Esophagus mucosa (tissue), 1 donor: ENCODE data around the gene EPHA6. TPM values are rescaled to one million over a fixed set of nuclear protein-coding genes. Genes with fewer than 3 reads are reported as not detected.

Source experiments
- ATAC-seq: fragments of 200-7000 bp; cut with Tn5 transposase; one replicate; pipeline ENCODE4 v1.9.1; 2020
- total RNA-seq: library from RNA; stranded (reverse); gene quantifications from one replicate; pipeline ENCODE4 v1.2.4, GENCODE V29; 2023
- donor health status: DM: yes; HTN: yes; CAD: no.

Gene EPHA6
- total RNA-seq, 1 donor from 2014 or later: 1.1 TPM

DNA sequence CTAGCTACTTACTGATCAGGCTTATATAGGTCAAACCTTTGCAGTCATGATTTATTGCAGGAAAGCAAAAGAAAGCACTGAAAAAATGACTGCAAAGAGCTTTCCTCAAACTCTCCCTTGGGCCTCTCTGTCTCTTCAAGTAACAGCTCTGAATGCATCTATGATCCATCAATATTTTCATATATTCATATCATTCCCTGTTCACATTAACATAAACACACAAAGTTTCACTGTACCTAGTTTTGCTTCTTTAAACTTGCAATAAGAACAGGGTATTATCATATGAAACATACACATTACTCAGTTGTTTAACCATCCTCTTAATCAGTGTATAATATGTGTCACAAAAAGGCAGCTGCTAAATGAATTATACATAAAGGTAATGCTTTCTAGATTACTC, 842.2 kb downstream of the EPHA6 start:
- ATAC-seq: peak; percentile 49

DNA sequence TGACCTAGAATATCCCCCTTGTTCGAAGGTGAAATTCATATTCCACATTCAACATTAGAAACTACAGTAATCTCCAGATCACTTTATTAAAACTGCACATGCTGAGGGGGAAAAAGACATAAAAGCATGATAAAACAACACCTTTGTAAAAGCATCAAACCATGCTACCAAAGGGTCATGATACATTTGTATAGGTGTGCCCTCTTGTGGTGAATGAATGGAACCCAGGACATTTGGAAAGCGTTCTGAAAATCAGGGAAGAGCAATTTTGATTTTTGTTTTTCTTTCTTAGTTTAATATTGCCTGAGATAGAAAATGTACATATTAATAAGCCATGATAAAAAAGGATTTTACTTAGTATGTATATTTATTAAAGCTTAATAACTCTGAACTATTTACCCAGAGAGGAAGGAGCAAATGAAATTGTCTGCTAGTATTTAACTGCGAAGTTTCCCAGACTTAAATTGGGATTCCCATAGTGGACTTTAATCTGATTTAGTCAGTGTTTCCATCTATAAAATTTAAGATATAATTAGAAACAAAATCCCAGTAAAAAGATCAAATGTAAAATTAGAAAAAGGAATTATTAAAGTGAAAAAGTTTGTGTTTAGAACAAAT, 844.4 kb downstream of the EPHA6 start:
- ATAC-seq: peak; percentile 42

DNA sequence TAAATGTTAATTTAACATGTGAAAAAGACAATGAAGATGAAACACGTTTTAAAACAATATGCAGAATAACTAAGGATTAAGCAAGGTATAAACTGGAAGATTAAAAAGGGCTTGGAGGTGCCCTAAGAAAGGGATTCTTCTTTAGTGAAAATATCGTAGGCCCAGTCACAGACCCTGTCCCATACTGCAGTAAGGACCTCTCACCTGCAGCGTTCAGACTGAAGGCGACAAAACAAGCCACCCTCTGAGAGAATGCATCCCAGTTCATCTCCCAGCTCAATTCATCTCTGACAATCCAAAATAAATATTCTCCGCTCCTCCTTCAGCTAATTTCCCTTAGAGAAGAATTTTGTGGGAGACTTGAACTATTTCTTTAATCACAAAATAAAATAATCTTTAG, 847.9 kb downstream of the EPHA6 start:
- no peak for ATAC-seq

GRCh38 chr3:97662762-97663161, 848.4 kb downstream of the EPHA6 start:
- no peak for ATAC-seq

GRCh38 chr3:97665896-97666295, 851.5 kb downstream of the EPHA6 start:
- no peak for ATAC-seq

DNA sequence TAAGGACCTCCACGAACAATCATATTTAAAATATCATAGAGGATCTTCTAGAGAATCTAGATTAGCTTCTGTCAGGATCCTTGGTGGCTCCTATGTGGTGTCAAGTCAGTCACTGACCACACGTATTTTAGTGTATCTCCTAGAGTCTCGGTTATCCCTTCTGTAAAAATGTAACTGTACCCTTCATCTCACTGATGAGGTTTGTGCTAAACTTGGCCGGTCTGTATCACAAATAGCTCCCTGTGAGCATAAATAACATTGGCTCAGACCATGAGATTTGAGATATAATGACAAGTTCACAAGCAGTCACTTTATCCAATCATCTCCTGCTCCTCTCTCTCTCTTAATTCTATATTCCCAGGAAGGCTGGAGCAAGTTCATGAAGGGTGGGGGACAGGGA, 856.6 kb downstream of the EPHA6 start:
- ATAC-seq: no peak

- ATAC-seq: no peak
Observed at GRCh38 chr3:97673357-97673997, 859.1 kb downstream of the EPHA6 start.

- no peak for ATAC-seq
Observed at GRCh38 chr3:97674461-97674860, 860.1 kb downstream of the EPHA6 start.

GRCh38 chr3:97680210-97680609, 865.8 kb downstream of the EPHA6 start:
- no peak for ATAC-seq

- ATAC-seq: no peak
Observed at GRCh38 chr3:97680696-97681095, 866.3 kb downstream of the EPHA6 start.

DNA sequence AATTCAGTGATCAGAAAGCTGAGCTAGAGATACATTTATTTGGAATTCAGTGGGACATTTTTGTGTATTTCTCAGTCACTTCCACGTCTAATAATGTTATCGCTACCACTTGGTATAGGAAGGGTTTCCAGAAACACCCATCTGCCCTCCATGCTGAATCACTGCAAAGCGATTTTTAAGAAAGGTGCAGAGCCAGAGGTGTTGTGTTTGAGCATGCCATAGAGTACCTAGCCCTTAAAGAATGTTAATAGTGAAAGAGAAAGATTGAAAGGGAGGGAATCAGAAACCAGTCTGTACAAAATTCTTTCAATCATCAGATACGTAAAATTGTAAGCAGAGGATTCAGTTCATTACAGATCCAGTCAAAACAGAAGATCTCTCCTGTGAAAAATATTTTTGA, 870.1 kb downstream of the EPHA6 start:
- peak; percentile 79 for ATAC-seq

DNA sequence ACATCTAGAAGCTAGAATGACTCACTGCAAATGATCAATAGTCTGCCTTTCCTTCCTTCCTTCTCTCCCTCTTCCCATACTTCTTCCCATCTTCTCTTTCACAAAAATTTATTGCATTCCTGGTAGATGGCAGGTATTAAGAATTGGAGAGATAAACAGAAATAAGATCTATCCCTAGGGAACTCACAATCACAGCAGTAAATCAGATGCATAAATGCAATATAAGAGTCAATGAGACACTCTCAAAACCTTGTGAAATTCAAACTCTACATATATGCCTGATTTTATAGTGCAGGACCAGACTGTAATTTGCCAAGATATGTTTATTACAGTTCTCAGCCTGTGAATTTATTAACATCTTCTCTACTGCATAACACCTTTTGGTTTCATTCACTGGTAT, 871.9 kb downstream of the EPHA6 start:
- no peak for ATAC-seq

- no peak for ATAC-seq
Observed at GRCh38 chr3:97687734-97688133, 873.3 kb downstream of the EPHA6 start.

- no peak for ATAC-seq
Observed at GRCh38 chr3:97689111-97689510, 874.7 kb downstream of the EPHA6 start.

DNA sequence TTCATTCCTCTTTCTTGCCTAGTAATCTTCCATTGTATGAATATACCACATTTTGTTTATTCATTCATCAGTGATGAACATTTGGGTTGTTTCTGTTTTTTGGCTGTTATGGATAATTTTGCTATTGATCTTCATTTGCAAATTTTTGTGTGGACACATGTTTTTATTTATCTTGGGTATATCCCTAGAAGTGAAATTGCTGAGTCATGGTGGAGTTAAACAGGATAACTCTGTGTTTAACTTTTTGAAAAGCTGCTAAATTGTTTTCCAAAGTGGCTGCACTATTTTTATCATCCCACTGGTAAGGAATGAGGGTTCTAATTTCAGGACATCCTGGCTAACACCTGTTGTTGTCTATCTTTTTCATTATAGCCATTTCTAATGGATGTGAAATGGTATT, 875.6 kb downstream of the EPHA6 start:
- ATAC-seq: no peak

DNA sequence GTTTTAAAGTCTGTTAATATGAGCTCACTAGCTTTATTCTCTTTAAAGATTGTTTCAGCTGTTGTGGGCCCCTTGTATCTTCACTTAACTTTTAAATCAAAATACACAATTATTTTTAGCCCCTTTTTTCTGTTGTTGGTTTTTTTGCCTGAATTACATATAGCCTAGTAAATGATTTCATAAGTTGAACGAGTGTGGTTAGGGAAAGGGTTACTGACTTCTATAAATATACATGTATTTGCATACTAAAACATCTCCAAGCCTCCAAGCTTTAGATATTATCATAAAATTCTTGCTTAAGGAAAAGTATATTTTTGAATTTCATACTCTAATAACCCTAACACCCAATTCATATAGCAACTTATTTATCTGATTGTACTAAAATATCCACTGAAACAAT, 877.0 kb downstream of the EPHA6 start:
- ATAC-seq: no peak

GRCh38 chr3:97692389-97692788, 878.0 kb downstream of the EPHA6 start:
- ATAC-seq: no peak

DNA sequence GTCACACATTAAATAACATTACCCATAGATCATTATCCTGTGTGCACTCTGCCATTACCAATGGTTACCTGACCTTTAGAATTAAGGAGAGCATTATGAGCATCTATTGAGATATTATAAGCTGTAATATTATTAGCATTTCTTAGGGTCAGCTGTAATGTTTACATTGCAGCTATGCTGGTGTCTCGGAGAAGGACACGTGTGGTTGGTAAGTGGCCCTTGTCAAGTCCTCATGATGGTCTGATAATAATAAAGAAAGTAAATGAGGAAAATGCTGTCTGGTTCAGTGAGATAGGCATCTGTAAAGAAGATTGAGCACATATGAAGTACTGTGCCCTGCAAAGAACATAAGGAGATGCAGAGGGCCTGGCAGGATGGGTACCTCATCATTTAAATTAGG, 878.4 kb downstream of the EPHA6 start:
- ATAC-seq: no peak

- no peak for ATAC-seq
Observed at GRCh38 chr3:97694876-97695275, 880.5 kb downstream of the EPHA6 start.

DNA sequence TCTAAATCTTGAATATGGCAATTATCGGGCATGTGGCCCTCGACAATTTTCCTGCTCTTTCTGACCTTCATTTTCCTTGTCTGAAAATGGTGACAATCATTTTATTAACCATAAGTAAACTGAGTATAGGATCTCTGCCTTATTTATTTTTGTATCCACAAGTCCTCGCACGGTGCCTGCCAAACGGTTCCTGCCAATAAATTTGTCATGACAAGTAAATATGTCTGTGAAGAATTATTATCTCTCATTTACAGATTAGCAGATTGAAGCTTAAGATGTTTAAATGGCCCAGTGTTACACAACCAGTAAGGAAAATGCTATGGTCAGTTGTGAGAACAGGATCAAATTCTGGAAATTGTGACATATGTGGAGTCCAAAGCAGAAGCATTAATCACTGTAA, 884.3 kb downstream of the EPHA6 start:
- ATAC-seq: no peak

- ATAC-seq: no peak
Observed at GRCh38 chr3:97699889-97700288, 885.5 kb downstream of the EPHA6 start.

DNA sequence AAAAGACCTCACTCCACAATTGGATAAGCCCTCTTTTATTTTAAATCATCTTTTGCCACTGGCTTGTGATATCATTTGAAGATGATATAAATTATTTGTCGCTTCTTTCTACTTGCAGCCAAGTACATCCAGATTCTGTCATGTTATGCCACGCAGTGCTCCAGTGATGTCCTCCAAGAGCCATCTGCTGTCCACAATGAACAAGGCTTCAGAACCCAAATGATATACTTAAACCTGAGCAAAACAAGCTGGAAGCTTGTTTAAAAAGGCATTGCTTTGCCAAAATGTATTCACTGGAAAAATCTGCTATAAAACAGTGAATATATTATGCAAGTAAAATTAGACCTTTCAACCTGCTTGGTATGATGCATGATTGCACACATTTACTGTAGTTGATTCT, 891.4 kb downstream of the EPHA6 start:
- no peak for ATAC-seq

GRCh38 chr3:97706226-97706625, 891.8 kb downstream of the EPHA6 start:
- no peak for ATAC-seq

GRCh38 chr3:97711654-97712053, 897.3 kb downstream of the EPHA6 start:
- no peak for ATAC-seq

DNA sequence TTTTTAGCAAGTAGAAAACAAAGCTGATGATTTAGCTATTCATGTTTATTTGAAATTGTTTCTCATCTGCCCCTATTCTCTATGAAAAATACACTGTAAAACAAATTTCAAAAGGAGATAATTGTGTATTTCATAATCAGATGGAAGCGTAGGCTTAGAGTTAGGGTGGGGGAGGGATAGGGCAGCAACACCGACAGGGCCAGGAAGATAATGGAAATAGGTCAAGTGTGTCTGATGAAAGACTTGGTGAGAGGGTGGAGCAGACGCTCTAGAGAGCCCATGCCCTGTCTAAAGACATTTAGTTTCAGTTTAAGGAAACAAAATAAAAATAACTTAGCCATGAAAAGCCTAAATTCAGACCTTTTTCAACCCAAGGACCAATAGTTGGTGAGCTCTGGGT, 898.5 kb downstream of the EPHA6 start:
- no peak for ATAC-seq
